Anterior cingulate cortex (tissue), 58 donors: ENCODE measurements around the gene CST6.

Experiments used
- DNase-seq, 58 donors: peaks; one replicate each; lab custom pipeline; 2025; lab: John Stamatoyannopoulos, UW

The CST6 gene

GRCh38 chr11:66042227-66042995, 30.6 kb downstream of the CST6 start:
- DNase-seq: no peak

- DNase-seq: no peak
Measured at GRCh38 chr11:66042996-66043906, 31.4 kb downstream of the CST6 start.

GRCh38 chr11:66044757-66045156, 32.9 kb downstream of the CST6 start:
- DNase-seq: no peak

GRCh38 chr11:66045177-66045639, 33.4 kb downstream of the CST6 start:
- DNase-seq: peak in 54 of 58 donors; percentile 16 to 86 (median 58)

GRCh38 chr11:66046901-66047300, 35.1 kb downstream of the CST6 start:
- DNase-seq: no peak

- DNase-seq: no peak
Measured at GRCh38 chr11:66047541-66048365, 35.9 kb downstream of the CST6 start.

GRCh38 chr11:66048547-66049323, 36.9 kb downstream of the CST6 start, which contains the start of gene GAL3ST3:
GAL3ST3 (minus strand) TSS chr11:66049161; CDS start chr11:66045415, 3,746 bp downstream.
- DNase-seq: peak in 15 of 58 donors; percentile 3 to 53 (median 19)

- DNase-seq: no peak
Measured at GRCh38 chr11:66050581-66051231, 38.9 kb downstream of the CST6 start.

GRCh38 chr11:66051371-66051765, 39.6 kb downstream of the CST6 start:
- DNase-seq: no peak

- peak; percentile 83 to 99 (median 98) for DNase-seq
Measured at GRCh38 chr11:66051766-66052663, 40.2 kb downstream of the CST6 start, which contains the start of gene SF3B2. SF3B2 (plus strand) TSS chr11:66052364; CDS start chr11:66052385, 21 bp downstream.

- DNase-seq: no peak
Measured at GRCh38 chr11:66052664-66052982, 40.8 kb downstream of the CST6 start.

GRCh38 chr11:66055021-66055420, 43.2 kb downstream of the CST6 start:
- no peak for DNase-seq

GRCh38 chr11:66056501-66056900, 44.7 kb downstream of the CST6 start:
- peak in 4 of 58 donors; percentile 5 to 36 (median 12) for DNase-seq

GRCh38 chr11:66059966-66060680, 48.3 kb downstream of the CST6 start:
- DNase-seq: no peak

- no peak for DNase-seq
Measured at GRCh38 chr11:66061268-66061667, 49.5 kb downstream of the CST6 start.

GRCh38 chr11:66062408-66062807, 50.6 kb downstream of the CST6 start:
- DNase-seq: no peak
